Measurements from ENCODE around the gene AKT2.

AKT2 gene

GRCh38 chr19:40249781-40250180, 35.4 kb downstream of the AKT2 start:
- no peak for DNase-seq

GRCh38 chr19:40249201-40249600, 35.9 kb downstream of the AKT2 start:
- DNase-seq = no peak

GRCh38 chr19:40247735-40248262, 37.3 kb downstream of the AKT2 start:
- no peak for DNase-seq

GRCh38 chr19:40247178-40247577, 38.0 kb downstream of the AKT2 start:
- DNase-seq = no peak

GRCh38 chr19:40246292-40247073, 38.7 kb downstream of the AKT2 start:
- DNase-seq = no peak

GRCh38 chr19:40245506-40246128, 39.5 kb downstream of the AKT2 start:
- no peak for DNase-seq

GRCh38 chr19:40244579-40245317, 40.4 kb downstream of the AKT2 start:
- no peak for DNase-seq

- no peak for DNase-seq
These were observed 42.0 kb downstream of the AKT2 start for GRCh38 chr19:40243181-40243580.

GRCh38 chr19:40242480-40242879, 42.7 kb downstream of the AKT2 start:
- DNase-seq = no peak

GRCh38 chr19:40241809-40242384, 43.2 kb downstream of the AKT2 start:
- DNase-seq = no peak

- no peak for DNase-seq
These were observed 43.9 kb downstream of the AKT2 start for GRCh38 chr19:40241125-40241808.

- DNase-seq = no peak
These were observed 44.8 kb downstream of the AKT2 start for GRCh38 chr19:40240332-40240731.

GRCh38 chr19:40239415-40240226, 45.5 kb downstream of the AKT2 start:
- no peak for DNase-seq

GRCh38 chr19:40238775-40239174, 46.4 kb downstream of the AKT2 start:
- DNase-seq = no peak

GRCh38 chr19:40237791-40238190, 47.4 kb downstream of the AKT2 start:
- no peak for DNase-seq

- DNase-seq = no peak
These were observed 48.8 kb downstream of the AKT2 start for GRCh38 chr19:40236366-40236765.

- no peak for DNase-seq
These were observed 49.2 kb downstream of the AKT2 start for GRCh38 chr19:40236026-40236355.

- no peak for DNase-seq
These were observed 49.7 kb downstream of the AKT2 start for GRCh38 chr19:40235238-40236025.

- no peak for DNase-seq
These were observed 50.5 kb downstream of the AKT2 start for GRCh38 chr19:40234429-40235237.

- DNase-seq = no peak
These were observed 51.2 kb downstream of the AKT2 start for GRCh38 chr19:40233811-40234389.

Data from activated CD4-positive, CD25-positive, alpha-beta regulatory T cell treated with anti-CD3 and anti-CD28 coated beads, Interleukin-2, amount 50 U/mL, for 72 hours (primary cell).